ENCODE results near the gene TPRG1.
"Not testable (repeated sequence)": the region's sequence is repeated elsewhere in the genome, so short reads cannot be mapped to it uniquely, and the experiment has no call there.

TPRG1 gene

GRCh38 chr3:189316296-189317019, 144.7 kb downstream of the TPRG1 start:
- DNase-seq (ENCODE audit: low spot score), result no peak

DNA sequence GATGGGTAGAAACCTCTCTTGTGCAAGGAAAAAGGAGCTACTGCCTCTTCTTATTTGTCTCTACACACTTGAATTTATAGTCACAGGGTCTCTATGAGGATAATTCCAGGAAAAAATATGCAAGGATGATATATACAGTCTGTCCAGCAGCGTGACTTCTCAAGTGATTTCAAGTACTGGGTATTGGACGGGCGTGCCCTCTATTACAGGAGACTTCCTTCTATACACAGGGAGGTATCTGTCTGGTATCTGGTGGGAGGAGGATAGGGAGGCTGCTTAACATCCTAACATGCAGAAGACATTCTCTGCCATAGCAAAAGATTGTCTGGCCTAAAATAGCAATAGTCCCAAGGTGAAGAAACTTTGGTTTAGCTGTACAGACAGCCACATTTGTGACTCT, 146.1 kb downstream of the TPRG1 start:
- no peak for DNase-seq (ENCODE audit: low spot score)

DNA sequence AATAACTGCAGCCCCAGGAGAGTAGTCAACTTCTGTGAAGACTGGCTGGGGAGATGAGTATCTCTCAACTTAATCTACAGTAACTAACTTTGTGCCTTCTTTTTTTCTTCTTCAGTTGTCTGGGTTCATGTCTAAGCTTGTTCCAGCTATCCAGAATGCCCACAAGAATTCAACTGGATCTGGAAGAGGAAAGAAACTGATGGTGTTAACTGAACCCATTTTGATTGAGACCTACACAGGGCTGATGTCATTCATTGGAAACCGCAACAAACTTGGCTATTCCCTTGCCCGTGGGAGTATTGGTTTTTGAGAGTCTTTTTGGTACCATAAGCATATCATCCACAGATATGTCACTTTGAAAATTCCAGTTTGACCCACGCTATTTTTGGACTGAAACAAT, 148.7 kb downstream of the TPRG1 start:
- DNase-seq (ENCODE audit: low spot score), result no peak

DNA sequence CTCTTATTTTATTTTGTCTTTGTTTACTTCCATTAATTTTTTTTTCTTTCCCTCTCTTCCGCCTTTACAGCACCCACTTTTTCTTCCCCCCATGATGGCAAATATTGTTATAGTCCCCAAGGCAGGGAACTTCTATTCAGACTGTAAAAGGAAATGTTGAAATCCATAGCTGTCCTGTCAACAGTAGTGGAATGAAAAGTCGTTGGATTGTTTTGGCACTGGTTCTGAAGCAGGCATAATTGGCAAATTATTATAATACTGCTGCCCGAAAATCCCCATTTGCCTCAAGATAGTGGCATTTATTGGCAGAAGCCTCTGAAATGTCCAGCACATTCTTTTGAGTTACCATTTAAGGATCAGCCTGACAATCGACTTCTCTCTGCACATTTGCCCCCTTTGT, 150.6 kb downstream of the TPRG1 start:
- DNase-seq (ENCODE audit: low spot score), result no peak

DNA sequence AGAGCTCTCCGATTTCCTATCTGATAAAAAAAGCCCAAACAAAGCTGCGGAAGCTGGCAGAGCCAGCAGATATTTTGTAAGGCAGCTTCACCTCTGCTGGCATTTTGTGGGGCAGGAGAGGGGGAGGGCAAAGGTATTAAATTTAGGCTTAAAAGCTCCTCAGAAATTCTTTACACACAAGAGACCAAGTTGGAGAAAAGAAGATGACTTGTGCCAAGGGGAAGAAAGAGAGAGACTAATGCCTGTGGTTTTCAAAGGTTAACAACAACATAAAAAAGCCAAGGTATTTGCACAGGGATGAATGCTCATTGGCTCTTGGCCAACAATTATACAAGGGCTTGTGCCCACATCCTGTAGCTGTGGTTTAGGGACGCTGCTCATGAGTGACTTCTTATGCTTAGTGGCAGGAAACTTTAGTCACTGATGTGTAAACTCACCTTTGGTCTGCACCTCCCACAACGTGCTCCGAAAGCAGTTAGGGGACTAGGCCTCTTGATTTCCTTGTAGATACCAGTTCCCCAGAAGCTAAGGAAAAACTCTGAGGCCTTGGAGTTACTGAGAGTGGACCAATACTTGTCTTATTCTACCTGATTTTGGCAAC, 152.9 kb downstream of the TPRG1 start:
- peak; percentile 74 for DNase-seq (ENCODE audit: low spot score)

DNA sequence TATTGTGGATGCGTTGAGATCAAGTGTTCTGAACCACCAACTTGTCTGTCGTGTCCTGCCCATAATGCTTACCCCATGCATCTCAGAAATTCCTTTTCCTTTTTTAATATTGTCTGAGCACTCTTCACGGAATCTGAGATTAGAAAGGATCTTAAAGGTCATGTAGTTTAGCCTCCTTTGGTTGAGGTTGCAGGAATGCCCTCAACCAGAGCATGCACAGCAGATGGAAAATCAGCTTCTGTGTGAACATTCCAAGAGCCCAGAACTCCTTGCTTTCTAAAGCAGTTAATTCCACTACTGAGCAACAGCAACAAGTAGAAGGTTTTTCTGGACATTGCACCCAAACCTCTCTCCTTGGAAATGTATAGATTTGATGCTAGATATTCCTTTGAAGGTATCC, 153.7 kb downstream of the TPRG1 start:
- DNase-seq (ENCODE audit: low spot score), result no peak

- DNase-seq (ENCODE audit: low spot score), result not testable (repeated sequence)
Measured at GRCh38 chr3:189329630-189330029, 157.9 kb downstream of the TPRG1 start.

- DNase-seq (ENCODE audit: low spot score), result no peak
Measured at GRCh38 chr3:189330066-189330465, 158.3 kb downstream of the TPRG1 start.

DNA sequence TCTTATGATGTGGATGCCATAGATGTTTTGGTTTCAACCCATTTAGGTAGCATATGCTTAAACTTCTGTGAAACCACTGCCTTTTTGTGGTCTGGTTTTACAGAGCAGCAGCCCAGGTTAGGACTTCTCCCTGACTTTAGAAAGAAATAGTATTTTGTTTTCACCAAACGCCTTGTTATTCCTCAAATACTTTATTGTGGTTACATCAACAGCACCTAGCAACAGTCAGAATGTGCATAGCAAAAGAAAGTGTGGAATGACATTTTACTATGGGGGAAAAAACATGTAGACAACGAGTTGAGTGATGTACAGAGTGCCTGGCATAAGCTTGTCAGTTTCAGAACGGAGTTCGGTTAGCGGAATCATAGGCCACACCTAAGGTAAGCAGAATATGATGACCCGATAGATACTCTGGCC, 159.2 kb downstream of the TPRG1 start:
- DNase-seq (ENCODE audit: low spot score), result no peak

DNA sequence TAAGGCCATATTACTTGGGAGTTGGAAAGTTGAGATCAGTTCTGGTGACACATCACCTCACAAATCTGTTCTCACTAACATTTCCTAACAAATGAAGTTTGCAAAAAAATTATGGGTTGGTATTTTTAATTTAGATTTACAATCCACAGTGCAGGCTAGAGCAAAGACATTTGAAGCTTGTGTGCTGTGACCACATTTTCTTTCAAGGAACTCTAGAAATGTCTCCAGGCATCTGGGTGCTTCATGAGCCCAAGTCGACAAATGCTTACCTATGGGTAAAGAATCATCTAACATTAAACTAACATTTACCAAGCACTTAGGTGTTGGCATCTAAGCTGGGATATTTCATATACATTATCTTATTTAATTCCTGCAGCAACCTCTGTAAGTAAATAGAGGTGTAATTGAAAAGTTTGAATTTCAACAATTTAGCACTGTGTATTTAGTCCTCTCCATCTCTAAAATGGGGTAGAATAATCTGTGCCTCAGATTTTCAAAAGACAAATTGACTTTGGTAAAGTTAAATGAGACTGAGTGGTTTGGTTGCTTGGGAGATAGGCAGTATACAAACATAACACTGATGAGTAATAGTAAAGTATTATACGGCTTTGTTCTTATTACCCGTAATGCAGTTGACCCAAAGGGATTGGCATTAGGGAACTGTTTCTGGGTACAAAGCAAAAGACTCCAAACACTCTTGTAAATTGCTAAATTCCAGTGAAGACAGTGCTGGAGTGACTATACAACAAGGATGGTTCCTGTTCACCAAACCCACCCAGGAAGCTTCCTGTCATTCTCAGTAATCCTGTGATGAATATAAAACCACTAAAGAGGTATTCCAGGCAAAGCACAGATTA, 162.5 kb downstream of the TPRG1 start:
- no peak for DNase-seq (ENCODE audit: low spot score)

DNA sequence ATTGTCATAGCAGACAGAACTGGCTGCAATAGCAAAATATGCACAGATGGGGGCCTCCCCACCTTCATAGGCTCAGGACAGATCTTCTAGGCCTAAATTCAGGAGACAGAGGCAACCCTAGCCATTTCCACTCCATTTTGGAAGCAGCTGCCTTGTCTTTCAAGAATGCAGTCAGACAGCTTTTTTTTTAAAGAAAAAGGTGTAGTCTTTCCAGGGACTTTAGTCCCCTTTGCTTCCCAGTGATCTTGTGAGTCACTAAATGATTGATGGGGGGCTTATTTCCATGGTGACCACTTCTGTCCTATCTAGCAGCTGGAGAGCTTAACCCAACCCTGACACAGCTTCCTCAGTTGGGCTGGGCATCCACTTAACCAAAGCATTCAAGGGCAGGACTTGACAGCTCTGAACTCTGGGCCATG, 165.9 kb downstream of the TPRG1 start:
- DNase-seq (ENCODE audit: low spot score), result no peak

DNA sequence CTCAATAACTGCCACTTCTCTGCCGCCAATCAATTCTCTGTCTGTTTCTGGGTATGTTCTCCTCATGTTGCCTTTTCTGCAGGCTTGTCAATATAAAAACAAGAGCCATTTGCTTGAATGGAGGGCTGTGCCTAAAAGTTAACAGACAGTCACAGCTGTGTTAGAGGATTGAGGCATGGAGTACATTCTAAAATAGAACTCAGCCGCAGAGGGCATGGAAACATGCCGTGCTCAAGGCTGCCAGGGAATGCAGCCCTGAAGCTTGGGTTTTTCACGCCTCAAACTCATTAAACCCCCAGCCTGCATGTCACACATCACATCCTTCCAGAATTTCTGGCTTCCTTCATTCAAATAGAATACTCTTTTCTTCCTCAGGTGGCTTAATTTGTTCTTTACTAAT, 166.6 kb downstream of the TPRG1 start:
- no peak for DNase-seq (ENCODE audit: low spot score)

- no peak for DNase-seq (ENCODE audit: low spot score)
Measured at GRCh38 chr3:189339996-189340395, 168.2 kb downstream of the TPRG1 start.

GRCh38 chr3:189340680-189341460, 169.1 kb downstream of the TPRG1 start:
- peak; percentile 4 for DNase-seq (ENCODE audit: low spot score)

- DNase-seq (ENCODE audit: low spot score), result no peak
Measured at GRCh38 chr3:189342811-189343210, 171.0 kb downstream of the TPRG1 start.

DNA sequence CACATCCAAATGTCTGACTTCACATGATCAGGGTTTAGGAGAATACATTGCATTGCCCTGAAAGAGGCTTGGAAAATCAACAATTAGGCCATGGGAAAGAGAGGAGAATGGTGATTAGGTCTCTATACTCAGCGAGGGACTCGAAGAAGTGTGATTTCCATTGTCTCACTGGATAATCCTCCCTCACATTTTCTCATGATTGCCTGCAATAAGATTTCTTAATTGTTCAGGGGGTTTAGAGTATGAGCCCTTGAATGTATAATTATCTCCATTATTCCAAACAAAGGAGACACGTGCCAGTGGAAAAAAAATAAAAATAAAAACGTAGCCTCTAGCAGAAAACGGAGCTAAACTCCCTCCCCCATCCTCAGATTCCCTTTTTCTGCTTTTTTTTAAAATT, 173.2 kb downstream of the TPRG1 start:
- no peak for DNase-seq (ENCODE audit: low spot score)

DNA sequence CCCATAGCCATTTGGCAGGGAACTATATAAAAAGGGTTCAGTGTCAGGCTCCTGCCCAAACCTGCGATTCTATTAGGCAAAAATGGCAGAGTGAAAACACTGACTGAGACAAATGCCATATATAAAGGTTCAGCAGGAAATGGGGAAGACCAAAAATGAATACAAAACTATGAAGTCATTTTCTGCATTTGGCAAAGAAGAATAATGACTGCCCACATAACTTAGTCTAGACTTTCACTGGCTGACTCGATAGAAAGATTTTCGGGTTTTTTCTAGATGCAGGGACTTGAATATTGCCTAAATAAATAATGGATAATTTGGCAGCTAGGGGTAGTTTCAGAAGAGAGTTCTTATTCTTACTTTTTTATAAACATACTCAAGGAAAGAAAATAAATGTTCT, 178.0 kb downstream of the TPRG1 start:
- DNase-seq (ENCODE audit: low spot score), result no peak

GRCh38 chr3:189353318-189353965, 181.7 kb downstream of the TPRG1 start:
- DNase-seq (ENCODE audit: low spot score), result no peak

DNA sequence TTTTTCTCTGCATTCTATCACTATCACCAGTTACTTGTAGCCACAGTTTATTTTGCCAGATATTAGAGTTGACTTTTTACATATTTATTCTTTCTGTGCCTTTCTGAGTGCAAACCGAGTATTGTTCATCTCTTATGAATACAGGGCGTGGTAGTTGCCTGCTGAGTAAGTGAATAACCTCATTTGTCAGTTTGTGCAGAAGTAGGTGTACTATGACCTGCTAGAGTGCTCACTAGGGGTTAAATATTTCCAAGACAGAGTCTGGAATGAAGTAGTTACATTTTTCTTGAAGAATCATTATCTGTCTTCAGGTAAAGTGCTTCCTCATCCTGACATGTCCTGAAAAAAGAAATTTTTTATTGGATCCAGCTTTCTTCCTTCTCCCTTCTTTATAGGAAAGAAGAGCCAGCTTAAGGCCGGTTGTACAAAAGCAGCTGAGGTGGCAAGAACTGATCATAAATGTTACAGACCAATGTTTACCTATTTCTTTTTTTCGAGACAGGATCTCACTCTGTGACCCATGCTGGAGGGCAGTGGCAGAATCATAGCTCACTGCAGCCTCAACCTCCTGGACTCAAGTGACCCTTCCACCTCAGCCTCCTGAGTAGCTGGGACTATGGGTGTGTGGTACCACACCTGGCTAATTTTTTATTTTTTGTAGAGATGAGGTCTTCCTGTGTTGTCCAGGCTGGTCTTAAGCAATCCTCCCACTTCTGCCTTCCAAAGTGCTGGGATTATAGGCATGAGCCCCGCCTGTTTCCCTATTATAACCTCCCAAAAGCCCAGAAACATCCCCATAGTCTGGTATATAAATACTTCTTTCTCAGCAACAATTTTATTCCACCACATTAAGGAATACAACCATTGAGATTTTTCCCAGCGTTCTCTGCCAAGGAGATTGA, 182.5 kb downstream of the TPRG1 start:
- no peak for DNase-seq (ENCODE audit: low spot score)

- DNase-seq (ENCODE audit: low spot score), result no peak
Measured at GRCh38 chr3:189355115-189355480, 183.3 kb downstream of the TPRG1 start.
